Loucy (cell line): Measurements from ENCODE around the gene BACE1.
A peak's percentile ranks its signal among the peaks of the same experiment; 100 is the strongest.

ENCODE experiments used
- CTCF ChIP-seq: fragments of 200-600 bp; sonication (generic); conservative IDR thresholded peaks from 2 replicates; pipeline ENCODE4 v1.5.1; 2014; ENCODE audit warnings: mild to moderate bottlenecking, antibody characterized with exemption, low read length
- EZH2phosphoT487 ChIP-seq: fragments of 200-600 bp; IDR thresholded peaks from 2 replicates; pipeline ENCODE4 v1.6.1; 2018; ENCODE audit warnings: antibody characterized with exemption, mild to moderate bottlenecking, moderate library complexity, borderline replicate concordance

- no peak for TF ChIP-seq EZH2phosphoT487
- 0 out of 2 replicates have a peak, but pooled peaks have one; percentile 11 for TF ChIP-seq CTCF
Measured at GRCh38 chr11:117315285-117316196, 515 bp downstream of the BACE1 start.
